Endothelial cell of umbilical vein (primary cell): ENCODE measurements around the gene LGI4.

Source experiments
- EZH2 ChIP-seq: IDR thresholded peaks from 2 replicates; pipeline ENCODE4 v1.6.1; 2012; ENCODE audit warnings: borderline replicate concordance, low read depth, mild to moderate bottlenecking, moderate library complexity, low read length, inconsistent platforms; ENCODE audit not compliant: severe bottlenecking
- TF ChIP-seq, protein P1 (sequence below), 2 donors: IDR thresholded peaks; 1 replicate in 1 of 2; 2 replicates in 1 of 2; pipeline ENCODE4 v1.5.1; 2011; ENCODE audit warnings: low read length in 2 of 2, mild to moderate bottlenecking in 2 of 2, moderate library complexity in 2 of 2, control low read depth in 1 of 2, inconsistent platforms in 1 of 2, low read depth in 1 of 2; ENCODE audit not compliant: insufficient read depth in 1 of 2; ENCODE audit errors: extremely low read depth in 1 of 2

DNA sequence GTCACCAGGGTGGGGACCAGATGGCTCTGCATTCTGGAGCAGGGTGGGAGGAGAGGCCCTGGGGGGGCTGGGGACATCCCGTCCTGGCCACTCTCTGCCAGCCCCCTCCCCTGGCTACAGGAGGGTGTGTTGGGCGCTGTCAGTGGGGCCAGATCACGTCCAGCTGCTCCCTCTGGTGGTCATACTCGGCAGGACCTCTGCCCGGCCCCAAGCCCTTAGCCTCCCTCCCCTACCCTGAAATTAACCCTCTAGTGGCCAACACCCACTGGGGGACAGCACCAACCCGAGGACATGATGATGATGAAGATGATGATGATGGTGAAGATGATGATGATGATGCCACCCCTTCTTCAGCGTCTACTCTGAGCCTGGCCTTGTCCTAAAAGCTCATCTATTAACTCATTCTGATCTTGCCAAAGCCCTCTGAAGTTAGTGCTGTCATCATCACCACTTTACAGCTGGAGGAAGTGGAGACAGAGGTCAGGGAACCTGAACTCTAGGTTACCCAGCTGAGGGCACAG, 590 bp upstream of the LGI4 start:
- TF ChIP-seq EZH2, result no peak
- TF ChIP-seq, protein P1, sequence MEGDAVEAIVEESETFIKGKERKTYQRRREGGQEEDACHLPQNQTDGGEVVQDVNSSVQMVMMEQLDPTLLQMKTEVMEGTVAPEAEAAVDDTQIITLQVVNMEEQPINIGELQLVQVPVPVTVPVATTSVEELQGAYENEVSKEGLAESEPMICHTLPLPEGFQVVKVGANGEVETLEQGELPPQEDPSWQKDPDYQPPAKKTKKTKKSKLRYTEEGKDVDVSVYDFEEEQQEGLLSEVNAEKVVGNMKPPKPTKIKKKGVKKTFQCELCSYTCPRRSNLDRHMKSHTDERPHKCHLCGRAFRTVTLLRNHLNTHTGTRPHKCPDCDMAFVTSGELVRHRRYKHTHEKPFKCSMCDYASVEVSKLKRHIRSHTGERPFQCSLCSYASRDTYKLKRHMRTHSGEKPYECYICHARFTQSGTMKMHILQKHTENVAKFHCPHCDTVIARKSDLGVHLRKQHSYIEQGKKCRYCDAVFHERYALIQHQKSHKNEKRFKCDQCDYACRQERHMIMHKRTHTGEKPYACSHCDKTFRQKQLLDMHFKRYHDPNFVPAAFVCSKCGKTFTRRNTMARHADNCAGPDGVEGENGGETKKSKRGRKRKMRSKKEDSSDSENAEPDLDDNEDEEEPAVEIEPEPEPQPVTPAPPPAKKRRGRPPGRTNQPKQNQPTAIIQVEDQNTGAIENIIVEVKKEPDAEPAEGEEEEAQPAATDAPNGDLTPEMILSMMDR (IDR thresholded peaks at IDR 0.05; ENCODE audit: extremely low read depth in 1 of 2, insufficient read depth in 1 of 2, low read depth in 1 of 2, low read length in 2 of 2), result peak; percentile 82 to 92
